GM21526 (cell line): ENCODE measurements around the gene KLHL26.
"Not testable (repeated sequence)": the region's sequence is repeated elsewhere in the genome, so short reads cannot be mapped to it uniquely, and the experiment has no call there.

ENCODE experiments used
- ATAC-seq: cut with Tn5 transposase; IDR thresholded peaks from one replicate; pipeline ENCODE4 v1.9.1; 2021; ENCODE audit warnings: moderate library complexity; ENCODE audit not compliant: unreplicated experiment, low FRiP score

The KLHL26 gene, protein sequence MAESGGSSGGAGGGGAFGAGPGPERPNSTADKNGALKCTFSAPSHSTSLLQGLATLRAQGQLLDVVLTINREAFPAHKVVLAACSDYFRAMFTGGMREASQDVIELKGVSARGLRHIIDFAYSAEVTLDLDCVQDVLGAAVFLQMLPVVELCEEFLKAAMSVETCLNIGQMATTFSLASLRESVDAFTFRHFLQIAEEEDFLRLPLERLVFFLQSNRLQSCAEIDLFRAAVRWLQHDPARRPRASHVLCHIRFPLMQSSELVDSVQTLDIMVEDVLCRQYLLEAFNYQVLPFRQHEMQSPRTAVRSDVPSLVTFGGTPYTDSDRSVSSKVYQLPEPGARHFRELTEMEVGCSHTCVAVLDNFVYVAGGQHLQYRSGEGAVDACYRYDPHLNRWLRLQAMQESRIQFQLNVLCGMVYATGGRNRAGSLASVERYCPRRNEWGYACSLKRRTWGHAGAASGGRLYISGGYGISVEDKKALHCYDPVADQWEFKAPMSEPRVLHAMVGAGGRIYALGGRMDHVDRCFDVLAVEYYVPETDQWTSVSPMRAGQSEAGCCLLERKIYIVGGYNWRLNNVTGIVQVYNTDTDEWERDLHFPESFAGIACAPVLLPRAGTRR

DNA sequence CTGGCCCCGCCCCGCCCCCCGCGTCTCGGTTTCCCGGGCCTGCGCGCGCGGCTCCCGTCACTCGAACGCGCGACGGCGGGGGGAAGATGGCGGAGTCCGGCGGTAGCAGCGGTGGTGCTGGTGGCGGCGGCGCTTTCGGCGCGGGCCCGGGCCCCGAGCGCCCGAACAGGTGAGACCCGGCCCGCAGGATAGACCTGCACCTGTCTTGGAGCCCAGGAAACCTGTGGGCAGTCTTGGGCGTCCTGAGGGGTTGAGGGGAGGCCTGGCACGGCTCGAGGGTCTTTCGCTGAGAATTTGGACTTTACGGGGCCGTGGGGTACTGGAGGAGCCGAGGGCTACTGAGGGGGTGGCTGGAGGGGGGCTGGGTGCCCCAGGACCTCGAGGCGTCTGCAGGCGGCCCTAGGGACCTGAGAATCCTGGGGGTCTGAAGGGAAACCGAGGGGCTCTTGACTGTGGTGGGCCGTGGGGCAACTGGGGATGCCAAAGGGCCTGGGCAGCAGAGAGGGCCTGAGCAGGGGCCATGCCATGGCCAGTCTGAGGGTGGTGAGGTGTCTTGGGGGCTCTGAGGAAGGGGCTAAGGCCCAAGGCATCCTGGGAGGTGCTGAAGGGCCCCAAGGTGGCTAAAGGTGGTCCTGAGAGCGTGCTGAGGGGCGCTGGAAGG is at the start of gene KLHL26:
KLHL26 (plus strand) TSS at position 60 of the 661 bp plus-strand sequence; CDS start at position 87, 27 bp downstream.
- no peak for ATAC-seq

DNA sequence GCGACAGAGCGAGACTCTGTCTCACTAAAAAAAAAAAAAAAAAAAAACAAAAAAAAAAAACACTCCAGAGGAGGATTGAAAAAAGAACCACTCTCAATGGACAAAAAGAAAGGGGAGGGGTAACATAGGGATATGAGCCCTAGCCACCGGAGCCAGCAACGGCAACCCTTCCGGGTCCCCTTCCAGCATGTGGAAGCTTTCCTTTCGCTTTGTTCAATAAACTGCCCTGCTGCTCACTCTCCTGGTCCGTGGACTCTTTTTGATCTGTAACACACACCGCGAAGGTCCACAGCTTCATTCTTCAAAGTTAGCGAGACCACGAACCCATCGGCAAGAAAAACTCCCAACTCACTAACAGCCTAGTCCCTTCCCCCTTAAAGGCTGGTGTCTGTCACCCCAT is 49.3 kb upstream of the KLHL26 start:
- no peak for ATAC-seq

DNA sequence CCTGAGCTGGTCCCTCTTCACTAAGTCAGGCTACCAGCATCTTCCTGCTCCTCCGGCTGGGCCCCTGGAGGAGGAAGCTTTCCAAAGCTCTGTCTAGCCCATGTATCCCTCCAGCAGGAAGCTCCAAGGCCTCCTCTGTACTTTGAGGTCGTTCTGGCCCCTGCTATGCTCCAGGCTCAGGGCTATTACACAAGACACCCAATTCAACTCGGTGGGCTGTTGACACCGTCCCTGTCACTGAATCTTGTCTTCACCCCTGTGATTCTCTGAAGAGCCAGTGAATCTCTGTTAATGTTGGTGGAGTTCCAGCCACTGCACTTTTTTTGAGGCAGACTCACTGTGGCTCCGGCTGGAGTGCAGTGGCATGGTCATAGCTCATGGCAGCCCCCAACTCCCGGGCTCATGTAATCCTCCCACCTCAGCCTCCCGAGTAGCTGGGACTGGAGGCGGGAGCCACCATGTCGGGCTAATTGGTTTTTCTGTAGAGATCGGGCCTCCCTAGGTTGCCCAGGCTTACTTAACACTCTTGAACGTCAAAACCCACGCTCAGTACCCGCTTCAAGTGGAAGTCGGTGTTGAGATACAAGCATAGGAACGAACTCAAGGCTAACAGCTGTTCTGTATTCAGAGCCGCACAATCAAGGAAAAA is 48.7 kb upstream of the KLHL26 start:
- peak; percentile 5 for ATAC-seq

DNA sequence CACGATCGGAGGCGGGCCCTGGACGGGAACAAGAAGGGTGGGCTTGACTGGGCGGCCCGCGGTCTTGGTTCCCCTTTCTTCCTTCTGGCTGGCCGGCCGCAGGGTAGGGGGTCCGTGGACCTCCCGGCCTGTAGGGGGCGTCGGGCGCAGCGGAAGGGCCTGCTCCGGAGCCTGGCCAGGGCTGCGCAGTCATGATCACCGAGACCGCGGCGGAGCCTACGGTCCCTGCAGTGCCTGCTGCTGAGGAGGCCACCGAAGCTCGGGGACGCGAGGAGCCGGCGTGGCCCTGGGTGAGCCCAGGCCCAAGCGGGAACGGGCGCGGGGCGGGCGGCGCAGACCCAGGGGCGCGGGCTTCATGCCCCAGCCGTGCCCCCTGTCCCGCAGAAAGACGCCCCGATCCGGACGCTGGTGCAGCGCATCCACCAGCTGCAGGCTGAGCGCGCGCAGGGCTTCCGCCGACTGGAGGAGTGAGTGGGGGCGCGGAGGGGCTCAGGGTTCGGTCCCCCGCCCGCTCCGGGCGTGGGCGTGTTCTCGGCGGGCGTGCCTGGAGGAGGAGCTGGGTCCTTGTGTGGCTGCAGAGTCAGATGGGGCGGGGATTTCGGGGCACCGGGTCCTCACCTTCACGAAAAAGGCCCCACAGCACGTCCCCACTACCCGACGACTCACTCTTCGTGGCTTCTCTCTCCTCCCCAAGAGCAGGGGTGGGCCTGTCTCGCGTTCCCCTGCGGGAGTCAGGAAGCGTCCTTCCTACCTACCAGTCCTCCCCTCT is 48.0 kb upstream of the KLHL26 start, which contains the start of gene REX1BD:
REX1BD (plus strand) TSS at position 188 of the 769 bp plus-strand sequence; CDS start at position 192, 4 bp downstream.
- ATAC-seq = peak; percentile 55

DNA sequence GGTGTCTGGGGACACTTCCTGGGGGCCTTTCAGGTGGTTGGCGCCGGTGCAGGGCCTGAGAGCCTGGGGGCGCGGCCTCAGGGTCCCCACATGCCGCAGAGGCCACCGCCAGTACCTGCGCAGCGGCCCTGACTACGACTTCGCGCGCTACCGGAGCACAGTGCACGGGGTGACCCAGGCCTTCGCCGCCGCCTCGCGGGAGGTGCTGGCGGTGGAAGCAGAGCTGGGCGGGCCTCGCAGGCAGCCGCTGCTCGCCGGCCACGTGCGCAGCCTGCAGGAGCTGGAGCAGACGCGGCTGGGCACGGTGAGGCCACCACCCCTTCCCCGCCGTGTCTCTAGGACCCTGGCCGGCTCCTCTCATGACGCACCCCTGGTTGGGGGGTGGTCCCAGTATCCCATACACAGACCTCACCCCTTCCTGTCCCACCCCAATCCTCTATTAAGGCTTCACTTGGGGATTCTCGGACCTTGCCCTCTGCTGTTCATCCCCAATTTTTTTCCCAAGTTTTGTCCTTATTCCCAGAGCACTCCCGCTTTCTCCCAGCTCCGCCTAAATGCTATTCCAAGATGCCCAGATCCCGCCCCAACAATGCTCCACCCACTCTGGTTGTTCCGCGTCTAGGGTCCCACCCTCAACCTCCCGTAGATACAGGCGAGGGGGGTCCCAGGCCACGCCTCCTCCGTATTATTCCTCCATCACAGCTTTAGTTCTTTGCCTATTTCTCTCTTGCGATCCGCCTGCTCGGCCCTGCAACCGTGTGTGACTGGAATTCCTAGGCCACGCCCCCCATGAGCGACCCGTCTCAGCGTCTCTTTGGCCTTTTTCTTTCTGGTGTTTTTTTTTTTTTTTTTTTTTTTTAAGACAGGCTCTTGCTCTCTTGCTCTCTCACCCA is 47.2 kb upstream of the KLHL26 start:
- ATAC-seq = peak; percentile 31

DNA sequence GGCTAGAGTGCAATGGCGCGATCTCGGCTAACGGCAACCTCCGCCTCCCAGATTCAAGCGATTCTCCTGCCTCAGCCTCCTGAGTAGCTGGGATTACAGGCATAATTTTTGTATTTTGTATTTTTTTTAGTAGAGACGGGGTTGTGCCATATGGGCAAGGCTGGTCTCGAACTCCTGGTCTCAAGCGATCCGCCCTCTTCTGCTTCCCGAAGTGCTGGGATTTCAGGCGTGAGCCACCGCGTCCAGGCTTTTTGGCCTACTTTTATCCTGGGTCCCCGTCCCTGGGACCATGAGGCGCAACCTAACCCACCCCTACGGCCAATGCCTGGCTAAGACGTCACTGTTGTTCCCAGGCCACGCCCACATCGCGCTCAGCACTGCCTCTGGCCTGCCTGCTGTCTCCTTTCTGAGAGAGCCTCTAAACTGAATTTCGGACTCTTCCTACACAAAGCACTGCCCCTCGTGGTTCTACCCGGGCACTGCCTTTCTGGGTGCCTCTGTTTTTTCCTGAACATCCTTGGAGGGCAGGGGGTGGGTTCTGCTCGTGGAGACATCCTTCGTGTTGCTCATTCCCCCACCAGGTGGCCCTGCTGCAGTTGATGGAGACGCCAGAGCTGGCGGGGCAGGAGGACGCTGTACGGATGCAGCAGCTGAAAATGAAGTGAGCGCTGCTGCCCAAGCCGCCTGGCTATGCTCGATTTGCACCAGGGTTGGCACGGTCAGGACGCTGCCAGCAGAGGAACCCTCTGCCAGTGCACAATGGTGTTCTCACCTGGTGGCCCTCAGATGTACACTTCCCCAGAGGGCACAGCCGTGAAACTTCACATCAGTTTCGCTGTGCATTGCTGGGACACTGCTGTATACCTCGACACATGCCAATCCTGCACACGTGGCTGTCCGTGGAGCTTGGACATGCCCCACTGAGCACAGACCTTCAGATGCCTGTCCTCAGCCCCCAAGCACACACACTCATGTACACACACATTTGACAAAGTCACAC is 46.3 kb upstream of the KLHL26 start:
- no peak for ATAC-seq

DNA sequence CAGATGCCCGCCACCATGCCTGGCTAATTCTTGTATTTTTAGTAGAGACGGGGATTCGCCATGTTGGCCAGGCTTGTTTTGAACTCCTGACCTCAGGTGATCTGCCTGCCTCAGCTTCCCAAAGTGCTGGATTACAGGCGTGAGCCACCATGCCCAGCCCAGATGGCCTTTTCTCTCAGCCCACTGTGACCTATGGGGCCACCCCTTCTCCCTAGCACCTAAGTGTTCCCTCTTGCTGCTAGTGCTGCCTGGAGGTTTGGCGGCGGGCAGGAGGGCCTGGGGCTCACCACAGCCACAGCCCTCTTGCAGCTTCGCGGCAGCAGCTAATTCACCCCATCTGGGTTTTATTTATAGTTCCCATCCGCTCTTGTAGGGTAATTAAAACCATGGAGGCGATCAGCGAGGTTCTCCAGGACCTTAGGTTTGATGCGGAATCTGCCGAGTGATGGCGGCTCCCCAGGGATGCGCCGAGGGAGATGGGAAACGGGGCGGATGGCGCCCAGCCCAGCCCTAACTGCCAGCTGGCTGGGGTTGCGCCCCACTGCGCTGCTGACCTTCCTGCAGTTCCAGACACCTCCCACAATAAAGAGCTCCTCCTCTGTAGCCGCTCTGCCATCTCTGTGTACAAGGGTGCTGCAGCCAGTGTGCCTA is 45.0 kb upstream of the KLHL26 start:
- ATAC-seq = no peak

DNA sequence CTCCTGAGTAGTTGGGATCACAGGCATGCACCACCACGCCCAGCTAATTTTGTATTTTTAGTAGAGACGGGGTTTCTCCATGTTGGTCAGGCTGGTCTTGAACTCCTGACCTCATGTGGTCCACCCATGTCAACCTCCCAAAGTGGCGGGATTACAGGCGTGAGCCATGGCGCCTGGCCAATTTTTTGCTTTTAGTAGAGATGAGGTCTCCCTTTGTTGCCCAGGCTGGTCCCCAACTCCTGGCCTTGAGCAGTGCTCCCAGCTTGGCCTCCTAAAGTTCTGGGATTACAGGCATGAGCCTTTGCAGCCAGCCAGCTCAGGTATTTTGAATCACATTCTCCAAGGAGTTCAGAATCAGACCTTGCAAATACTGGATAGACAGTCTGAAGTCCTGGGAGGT is 44.1 kb upstream of the KLHL26 start:
- ATAC-seq = not testable (repeated sequence)

DNA sequence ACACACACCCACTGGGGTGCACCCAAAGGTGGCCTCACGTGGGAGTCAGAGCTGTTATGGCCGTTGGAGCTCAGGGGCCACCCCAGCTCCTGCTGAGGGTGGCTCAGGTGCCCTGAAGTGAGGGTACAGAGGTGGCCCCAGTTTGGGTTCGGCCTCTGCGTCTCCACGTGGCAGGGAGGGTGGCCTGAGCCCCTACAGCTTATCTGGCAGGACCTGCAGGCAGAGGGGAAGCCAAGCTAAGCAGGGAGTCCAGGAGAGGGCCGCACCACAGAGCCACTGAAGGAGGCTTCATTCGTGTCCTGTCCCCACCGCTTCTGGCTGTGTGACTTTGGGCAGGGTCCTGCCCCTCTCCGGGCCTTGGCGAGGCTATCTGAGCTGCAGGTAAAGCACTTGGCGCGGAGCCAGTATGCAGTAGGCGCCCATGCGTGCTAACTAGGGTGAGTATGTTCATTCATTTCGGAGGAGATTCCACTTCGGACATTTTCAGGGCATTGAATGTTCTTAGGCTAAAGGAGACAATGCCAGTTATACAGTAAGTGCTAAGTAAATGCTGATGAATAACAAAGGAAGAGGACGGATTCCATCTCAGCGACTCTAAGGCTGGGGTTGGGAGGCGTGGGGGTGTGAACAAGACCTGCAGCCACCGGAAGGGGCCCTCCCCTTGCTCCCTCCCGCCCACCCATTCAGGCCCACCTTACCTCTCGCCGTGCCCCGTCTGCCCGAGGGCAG is 43.3 kb upstream of the KLHL26 start:
- no peak for ATAC-seq

DNA sequence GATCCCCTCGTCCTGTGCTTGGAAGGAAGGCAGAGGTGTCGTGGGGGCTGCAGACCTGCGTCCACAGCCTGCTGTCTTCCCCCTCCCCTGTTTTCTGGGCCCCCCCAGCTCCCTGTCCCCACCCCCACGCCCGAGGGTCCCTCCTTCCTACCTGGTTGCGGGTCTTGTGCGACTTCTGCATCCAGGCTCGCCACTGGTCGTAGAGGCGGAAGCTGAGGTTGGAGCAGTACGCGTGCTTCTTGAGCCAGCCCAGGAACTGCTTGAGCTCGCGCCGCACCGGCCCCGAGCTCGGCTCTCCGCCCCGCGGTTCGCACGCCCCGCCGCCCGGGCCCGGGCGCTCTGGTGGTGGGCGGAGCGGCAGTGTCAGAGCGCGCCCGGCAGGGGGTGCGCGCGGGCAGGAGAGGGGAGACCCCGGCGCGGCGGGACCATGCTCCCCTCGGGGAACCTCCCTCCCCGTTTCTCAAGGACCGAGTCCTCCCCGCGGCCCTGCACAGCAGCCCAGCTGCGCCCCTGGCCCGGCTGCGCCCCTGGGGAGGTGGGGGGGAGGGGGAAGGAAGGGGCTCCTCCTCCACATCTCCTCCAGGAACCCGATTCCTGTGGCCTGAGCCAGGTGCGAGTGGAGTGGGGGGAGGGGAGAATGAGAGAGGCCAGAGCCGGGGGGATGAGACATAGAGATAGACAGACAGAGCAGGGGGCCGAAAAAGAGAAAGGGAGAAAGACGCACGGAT is 42.6 kb upstream of the KLHL26 start:
- ATAC-seq = peak; percentile 48

DNA sequence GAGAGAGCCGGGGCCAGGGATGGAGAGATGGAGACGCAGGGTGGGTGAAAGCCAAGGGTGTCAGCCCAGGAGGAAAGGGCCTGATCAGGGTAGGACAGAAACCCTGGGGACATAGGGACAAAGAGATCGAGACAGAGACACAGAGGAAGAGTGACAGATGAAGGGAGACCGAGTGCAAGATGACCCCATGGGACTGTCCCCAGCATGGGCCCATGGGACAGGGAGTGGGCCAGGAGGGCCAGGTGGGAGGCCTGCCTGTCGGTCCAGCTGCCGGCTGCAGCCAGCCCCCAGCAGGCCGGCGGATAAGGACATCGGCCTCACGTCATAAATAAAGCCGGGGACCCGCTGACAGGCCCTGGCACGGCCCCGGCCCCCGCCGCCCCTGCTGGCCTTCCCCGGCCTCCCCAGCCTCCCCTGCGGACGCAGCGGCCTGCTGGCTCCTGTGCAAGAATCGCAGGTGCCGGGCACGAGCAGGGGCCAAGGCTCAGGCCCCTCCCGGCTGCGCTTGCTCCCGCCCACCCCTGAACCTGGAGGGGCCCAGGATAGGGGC is 41.9 kb upstream of the KLHL26 start:
- ATAC-seq = no peak

DNA sequence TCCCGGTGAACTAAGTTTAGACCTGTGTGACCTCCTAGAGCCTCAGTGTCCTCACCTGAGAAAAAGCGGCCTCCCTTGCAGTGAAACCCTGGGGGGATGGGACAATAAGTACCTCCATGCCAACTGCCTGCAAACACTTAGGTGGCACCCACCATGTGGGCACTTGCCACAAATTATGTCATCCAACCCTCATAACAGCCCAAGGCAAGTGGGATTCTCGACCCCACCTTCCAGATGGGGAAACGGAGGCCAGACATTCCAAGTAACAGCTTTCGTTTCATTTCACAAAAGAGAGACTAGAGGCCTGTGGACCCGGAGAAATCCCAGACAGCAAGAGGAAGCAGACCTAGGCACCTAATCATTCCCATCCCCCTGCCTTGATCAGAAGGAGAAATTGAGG is 41.4 kb upstream of the KLHL26 start:
- ATAC-seq = no peak

DNA sequence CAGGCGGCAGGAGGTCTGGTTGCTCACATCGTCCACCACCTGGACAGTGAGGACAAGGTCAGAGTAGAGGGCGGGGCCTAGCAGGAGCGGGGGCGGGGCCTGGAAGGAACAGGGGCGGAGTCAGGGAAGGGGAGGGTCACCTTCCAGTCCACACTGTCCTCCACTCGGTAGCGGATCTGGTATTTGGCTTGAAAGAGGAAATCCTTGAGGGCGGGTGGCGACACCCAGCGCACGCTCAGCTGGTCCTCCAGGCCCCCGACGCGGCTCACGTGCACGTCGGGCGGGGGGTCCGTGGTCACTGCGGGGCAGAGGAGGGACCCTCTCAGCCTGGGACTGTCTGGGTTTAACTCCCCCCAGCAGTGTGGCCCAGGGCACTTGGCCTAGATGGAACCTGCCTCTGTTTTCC is 40.1 kb upstream of the KLHL26 start:
- ATAC-seq = no peak

DNA sequence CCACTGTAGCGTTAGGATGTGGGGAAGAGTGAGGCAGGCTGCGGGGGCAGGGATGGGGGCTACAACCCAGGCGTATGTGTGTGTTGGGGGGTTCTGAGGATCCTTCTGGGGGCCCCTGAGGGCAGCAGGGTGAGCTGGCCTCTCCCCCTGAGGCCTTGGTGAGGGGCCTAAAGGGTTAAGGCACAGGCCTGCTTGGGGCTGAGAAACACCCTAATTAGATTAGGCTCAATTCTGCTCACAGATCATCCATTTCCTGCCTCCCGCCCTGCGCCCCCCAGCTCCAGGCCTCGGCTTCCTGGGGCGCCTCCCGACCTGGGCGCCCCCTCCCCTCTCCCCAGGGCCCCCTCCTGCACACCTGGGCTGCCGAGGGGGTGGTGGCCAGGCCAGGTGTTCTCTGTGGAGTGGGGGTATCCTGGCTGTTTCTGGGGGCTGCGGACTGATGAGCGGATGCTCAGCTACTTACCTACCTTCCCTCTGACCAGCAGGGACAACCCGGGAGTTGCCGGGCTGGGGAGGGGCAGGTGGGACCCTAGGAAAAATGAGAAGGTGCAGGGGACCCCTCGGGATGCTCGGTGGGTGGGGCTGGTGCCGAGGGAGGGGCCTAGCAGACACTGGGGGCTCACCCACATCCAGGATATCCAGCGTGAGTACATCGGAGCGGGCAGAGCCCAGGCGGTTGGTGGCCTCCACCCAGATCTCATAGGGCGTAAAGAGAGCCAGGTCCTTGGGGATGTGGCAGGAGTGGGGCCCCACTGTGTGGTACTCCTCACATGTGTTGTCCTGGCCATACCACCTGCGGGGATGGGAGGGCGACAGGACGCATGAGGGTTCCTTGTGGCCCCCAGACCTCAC is 38.8 kb upstream of the KLHL26 start:
- no peak for ATAC-seq

DNA sequence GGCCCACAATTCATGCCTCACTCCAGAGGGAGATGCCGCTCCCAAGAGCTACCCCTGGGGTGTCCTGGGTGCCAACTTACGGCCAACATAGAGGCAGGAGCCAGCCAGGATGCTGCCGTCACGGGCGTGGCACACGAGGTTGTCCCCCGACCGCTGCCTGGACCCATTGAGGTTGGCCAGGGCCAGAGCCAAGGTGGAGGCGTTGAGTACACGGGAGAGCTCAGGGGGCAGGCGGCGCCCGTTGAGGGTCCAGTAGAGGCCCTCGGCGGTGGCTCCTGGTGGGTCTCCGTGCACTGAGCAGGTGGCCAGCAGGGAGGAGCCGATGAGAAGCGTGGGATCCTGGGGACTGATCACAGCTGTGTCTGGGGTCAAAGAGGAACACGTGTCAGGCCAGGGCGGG is 37.3 kb upstream of the KLHL26 start:
- no peak for ATAC-seq
